ENCODE data around the gene SHKBP1.

Gene SHKBP1

DNA sequence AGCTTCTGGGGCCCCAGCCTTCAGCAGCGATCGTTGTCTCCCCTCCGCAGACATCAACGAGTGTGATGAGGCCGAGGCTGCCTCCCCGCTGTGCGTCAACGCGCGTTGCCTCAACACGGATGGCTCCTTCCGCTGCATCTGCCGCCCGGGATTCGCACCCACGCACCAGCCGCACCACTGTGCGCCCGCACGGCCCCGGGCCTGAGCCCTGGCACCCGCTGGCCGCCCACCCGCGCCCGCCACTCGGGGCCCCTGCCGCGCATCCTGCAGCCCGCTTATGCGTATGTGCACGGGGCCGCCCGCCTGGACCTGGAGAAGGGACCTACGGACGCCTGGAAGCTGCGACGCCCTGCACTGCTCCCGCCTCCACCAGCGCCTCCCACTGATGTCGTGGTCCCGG is 52.7 kb downstream of the SHKBP1 start:
- TF ChIP-seq, protein P1, sequence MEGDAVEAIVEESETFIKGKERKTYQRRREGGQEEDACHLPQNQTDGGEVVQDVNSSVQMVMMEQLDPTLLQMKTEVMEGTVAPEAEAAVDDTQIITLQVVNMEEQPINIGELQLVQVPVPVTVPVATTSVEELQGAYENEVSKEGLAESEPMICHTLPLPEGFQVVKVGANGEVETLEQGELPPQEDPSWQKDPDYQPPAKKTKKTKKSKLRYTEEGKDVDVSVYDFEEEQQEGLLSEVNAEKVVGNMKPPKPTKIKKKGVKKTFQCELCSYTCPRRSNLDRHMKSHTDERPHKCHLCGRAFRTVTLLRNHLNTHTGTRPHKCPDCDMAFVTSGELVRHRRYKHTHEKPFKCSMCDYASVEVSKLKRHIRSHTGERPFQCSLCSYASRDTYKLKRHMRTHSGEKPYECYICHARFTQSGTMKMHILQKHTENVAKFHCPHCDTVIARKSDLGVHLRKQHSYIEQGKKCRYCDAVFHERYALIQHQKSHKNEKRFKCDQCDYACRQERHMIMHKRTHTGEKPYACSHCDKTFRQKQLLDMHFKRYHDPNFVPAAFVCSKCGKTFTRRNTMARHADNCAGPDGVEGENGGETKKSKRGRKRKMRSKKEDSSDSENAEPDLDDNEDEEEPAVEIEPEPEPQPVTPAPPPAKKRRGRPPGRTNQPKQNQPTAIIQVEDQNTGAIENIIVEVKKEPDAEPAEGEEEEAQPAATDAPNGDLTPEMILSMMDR (IDR thresholded peaks at IDR 0.05; ENCODE audit: low read depth, low read length) = no peak
- peaks cover 36% of the 10 kb centered on the region for H3K36me3 ChIP-seq
- H3K9me3 ChIP-seq (ENCODE audit: severe bottlenecking) = no peaks in the 10 kb centered on the region
- no peak overlapping the region for H3K4me3 ChIP-seq (ENCODE audit: low read depth, low read length)
- H3K27ac ChIP-seq = no peak overlapping the region
- H3K27me3 ChIP-seq (ENCODE audit: insufficient read depth, low read depth, severe bottlenecking) = no peaks in the 10 kb centered on the region
- no peak for DNase-seq

DNA sequence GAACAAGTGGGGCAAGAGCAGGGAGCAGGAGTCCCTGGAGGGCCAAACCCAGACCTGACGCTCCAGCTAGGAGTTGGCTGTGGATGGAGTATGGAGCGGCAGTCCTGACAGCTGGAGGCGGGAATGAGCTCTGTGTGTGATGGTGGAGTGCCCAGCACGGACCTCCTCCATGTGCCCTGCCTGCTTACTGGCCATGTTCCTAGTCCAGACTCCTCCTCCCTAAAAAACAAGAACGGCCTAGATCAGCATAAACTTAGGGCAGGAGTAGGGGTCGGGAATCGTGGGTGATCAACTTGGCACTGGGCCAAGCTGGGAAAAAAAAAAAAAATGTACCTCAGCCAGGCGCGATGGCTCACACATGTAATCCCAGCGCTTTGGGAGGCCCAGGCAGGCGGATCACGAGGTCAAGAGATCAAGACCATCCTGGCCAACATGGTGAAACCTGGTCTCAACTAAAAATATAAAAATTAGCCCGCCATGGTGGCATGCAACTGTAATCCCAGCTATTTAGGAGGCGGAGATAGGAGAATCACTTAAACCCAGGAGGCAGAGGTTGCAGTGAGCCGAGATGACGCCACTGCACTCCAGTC is 54.0 kb downstream of the SHKBP1 start:
- Histone ChIP-seq H3K36me3 (peaks cover 31% of the 10 kb centered on the region), H3K27ac (no peak overlapping the region), H3K27me3 (ENCODE audit: insufficient read depth, low read depth, severe bottlenecking) (no peaks in the 10 kb centered on the region), H3K4me3 (ENCODE audit: low read depth, low read length) (no peak overlapping the region), H3K9me3 (ENCODE audit: severe bottlenecking) (no peaks in the 10 kb centered on the region)
- TF ChIP-seq, protein P1 (IDR thresholded peaks at IDR 0.05; ENCODE audit: low read depth, low read length) = no peak
- no peak for DNase-seq

DNA sequence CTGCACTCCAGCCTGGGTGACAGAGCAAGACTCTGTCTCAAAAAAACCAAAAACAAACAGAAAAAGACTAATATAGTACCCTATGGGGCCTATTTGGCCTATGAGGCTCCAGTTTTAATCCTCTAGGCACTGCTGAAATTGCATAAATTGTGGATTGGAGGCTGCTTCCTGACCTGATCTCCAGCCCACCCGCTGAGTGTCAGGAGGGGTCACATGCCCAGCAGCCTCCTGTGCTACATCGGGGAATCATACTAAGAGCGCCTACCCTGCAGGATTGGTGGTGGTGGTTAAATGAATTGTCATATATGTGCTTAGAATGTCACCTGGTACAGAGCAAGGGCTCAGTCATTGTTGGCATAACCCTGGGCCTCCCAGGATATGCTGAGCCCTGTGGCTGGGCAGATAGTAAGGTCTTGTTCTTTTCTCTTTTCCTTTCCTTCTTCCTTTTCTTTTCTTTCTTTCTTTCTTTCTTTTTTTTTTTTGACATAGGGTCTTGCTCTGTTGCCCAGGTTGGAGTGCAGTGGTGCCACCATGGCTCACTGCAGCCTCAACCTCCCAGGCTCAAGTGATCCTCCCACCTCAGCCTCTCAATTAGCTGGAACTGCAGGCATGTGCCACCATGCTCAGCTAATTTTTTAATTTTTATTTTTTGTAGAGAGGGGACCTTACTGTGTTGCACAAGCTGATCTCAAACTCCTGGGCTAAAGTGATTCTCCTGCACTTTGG is 55.8 kb downstream of the SHKBP1 start:
- Histone ChIP-seq H3K36me3 (peaks cover 21% of the 10 kb centered on the region), H3K9me3 (ENCODE audit: severe bottlenecking) (no peaks in the 10 kb centered on the region), H3K4me3 (ENCODE audit: low read depth, low read length) (no peak overlapping the region), H3K27me3 (ENCODE audit: insufficient read depth, low read depth, severe bottlenecking) (no peaks in the 10 kb centered on the region), H3K27ac (no peak overlapping the region)
- TF ChIP-seq, protein P1 (IDR thresholded peaks at IDR 0.05; ENCODE audit: low read depth, low read length) = no peak
- no peak for DNase-seq

DNA sequence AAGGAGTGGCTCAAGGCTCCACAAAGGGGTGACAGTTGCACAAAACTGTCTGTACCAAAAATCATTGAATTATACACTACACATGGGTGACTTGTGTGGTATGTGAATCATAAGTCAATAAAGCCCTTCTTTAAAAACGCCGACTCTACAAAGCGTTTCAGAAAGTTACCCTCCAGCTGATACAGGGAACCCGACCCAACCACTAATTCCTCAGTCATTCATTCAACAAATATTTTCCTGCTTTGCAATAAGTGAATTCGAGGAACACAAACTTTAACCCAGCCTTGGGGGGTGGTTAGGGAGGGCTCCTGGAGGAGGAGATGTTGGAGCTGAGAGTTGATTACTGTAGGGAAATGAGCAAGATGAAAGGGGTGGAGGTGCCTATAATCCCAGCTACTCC is 56.5 kb downstream of the SHKBP1 start:
- H3K36me3 ChIP-seq = peaks cover 14% of the 10 kb centered on the region
- H3K27me3 ChIP-seq (ENCODE audit: insufficient read depth, low read depth, severe bottlenecking) = no peaks in the 10 kb centered on the region
- H3K27ac ChIP-seq = no peak overlapping the region
- DNase-seq = no peak
- TF ChIP-seq, protein P1 (IDR thresholded peaks at IDR 0.05; ENCODE audit: low read depth, low read length) = no peak
- no peaks in the 10 kb centered on the region for H3K9me3 ChIP-seq (ENCODE audit: severe bottlenecking)
- H3K4me3 ChIP-seq (ENCODE audit: low read depth, low read length) = no peak overlapping the region

DNA sequence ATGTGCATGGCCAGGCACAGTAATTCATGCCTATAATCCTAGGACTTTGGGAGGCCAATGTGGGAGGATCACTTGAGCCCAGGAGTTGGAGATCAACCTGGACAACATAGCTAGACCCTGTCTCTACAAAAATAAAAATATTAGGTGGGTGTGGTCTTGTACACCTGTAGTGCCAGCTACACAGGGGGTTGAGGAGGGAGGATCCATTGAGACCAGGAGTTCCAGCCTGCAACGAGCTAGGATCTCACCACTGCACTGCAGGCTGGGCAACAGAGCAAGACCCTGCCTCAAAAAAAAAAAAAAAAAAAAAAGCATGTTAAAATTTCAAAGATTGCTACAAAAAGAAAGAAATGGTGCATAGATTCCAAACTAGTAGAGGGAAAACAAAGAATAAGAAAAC is 61.7 kb downstream of the SHKBP1 start:
- Histone ChIP-seq H3K27ac (no peak overlapping the region), H3K4me3 (ENCODE audit: low read depth, low read length) (no peak overlapping the region), H3K36me3 (no peaks in the 10 kb centered on the region), H3K27me3 (ENCODE audit: insufficient read depth, low read depth, severe bottlenecking) (no peaks in the 10 kb centered on the region), H3K9me3 (ENCODE audit: severe bottlenecking) (no peaks in the 10 kb centered on the region)
- TF ChIP-seq, protein P1 (IDR thresholded peaks at IDR 0.05; ENCODE audit: low read depth, low read length) = no peak
- DNase-seq = no peak

DNA sequence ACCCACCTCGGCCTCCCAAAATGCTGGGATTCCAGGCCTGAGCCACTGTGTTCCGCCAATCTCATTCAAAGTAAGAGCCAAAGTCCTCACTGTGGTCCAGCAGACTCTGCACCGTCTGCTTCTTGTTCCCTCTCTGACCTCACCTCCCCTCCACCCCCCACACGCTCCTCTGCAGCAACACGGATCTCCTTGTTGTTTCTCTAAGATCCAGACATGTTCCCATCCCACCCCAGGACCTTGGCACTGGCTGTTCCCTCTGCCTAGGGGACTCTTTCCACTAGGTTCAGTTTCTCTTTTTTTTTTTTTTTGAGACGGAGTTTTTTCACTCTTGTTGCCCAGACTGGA is 62.9 kb downstream of the SHKBP1 start:
- Histone ChIP-seq H3K27me3 (ENCODE audit: insufficient read depth, low read depth, severe bottlenecking) (no peaks in the 10 kb centered on the region), H3K9me3 (ENCODE audit: severe bottlenecking) (no peaks in the 10 kb centered on the region), H3K36me3 (no peaks in the 10 kb centered on the region), H3K4me3 (ENCODE audit: low read depth, low read length) (no peak overlapping the region), H3K27ac (no peak overlapping the region)
- no peak for DNase-seq
- TF ChIP-seq, protein P1 (IDR thresholded peaks at IDR 0.05; ENCODE audit: low read depth, low read length) = no peak

Data from WERI-Rb-1 (cell line).